Esophagus squamous epithelium (tissue), 5 donors: ENCODE data around the gene UBE3C. TPM values are rescaled to one million over a fixed set of nuclear protein-coding genes. Genes with fewer than 3 reads are reported as not detected.
A peak's percentile ranks its signal among the peaks of the same experiment; 100 is the strongest.
"Not testable (repeated sequence)": the region's sequence is repeated elsewhere in the genome, so short reads cannot be mapped to it uniquely, and the experiment has no call there.

Experiments
- DNase-seq: peaks from one replicate; lab custom pipeline; 2025; lab: John Stamatoyannopoulos, UW
- H3K27ac ChIP-seq, 4 donors: fragments of 200-600 bp; sonication (generic); one replicate each; pipeline ENCODE4 v1.5.1; 2016 to 2019; ENCODE audit warnings: mild to moderate bottlenecking in 1 of 4
- H3K27me3 ChIP-seq, 4 donors: fragments of 200-600 bp; sonication (generic); 1 replicate in 3 of 4; 2 replicates in 1 of 4; pipeline versions ENCODE4 v1.5.1 to v1.6.0; 2017 to 2021; ENCODE audit warnings: antibody characterized with exemption in 1 of 4
- H3K36me3 ChIP-seq, 3 donors: fragments of 200-600 bp; sonication (generic); one replicate each; pipeline ENCODE4 v1.5.1; 2016 to 2019
- H3K4me1 ChIP-seq, 3 donors: fragments of 200-600 bp; sonication (generic); one replicate each; pipeline ENCODE4 v1.5.1; 2017 to 2019
- H3K4me3 ChIP-seq, 4 donors: fragments of 200-600 bp; sonication (generic); 1 replicate in 3 of 4; 2 replicates in 1 of 4; pipeline ENCODE4 v1.5.1; 2016 to 2019; ENCODE audit warnings: mild to moderate bottlenecking in 2 of 4, moderate library complexity in 1 of 4
- H3K9me3 ChIP-seq, 3 donors: fragments of 200-600 bp; sonication (generic); one replicate each; pipeline ENCODE4 v1.5.1; 2016 to 2019
- CTCF ChIP-seq, 6 experiments: fragments of 450-650 bp in 4 of 6; fragments of 200-600 bp in 2 of 6; sonication (generic) in 2 of 6; IDR thresholded peaks; one replicate each; pipeline ENCODE4 v1.5.1; 2016 to 2019; ENCODE audit warnings: antibody characterized with exemption in 6 of 6, mild to moderate bottlenecking in 4 of 6, moderate library complexity in 4 of 6
- POLR2A ChIP-seq, 4 donors: fragments of 450-650 bp; IDR thresholded peaks; one replicate each; pipeline ENCODE4 v1.6.1; 2017; ENCODE audit warnings: antibody characterized with exemption in 4 of 4, mild to moderate bottlenecking in 4 of 4, moderate library complexity in 3 of 4
- WGBS, 2 donors: methylation state at CpG; one replicate each; pipeline ENCODE4 v1.1.5; 2018; 5-methylcytosine and 5-hydroxymethylcytosine counted together
- intact Hi-C: fragments of 100-400 bp; cut with DNase I; formaldehyde crosslinking; loops from one replicate; pipeline ENCODE4 v1.15.0; 2022
- total RNA-seq, 4 donors: library from RNA; depleted of rRNA; stranded (reverse); fragments of >200 nt; gene quantifications; one replicate each; pipeline ENCODE4 v1.1.0, GENCODE V29; 2016
- donor health status: DM: yes; HTN: yes; CAD: no.

Gene UBE3C
- total RNA-seq, 4 donors from 2014 or later: 52.2 to 101 (median 68.3) TPM

GRCh38 chr7:157244516-157245294 lies 106.0 kb downstream of the UBE3C start:
- Histone ChIP-seq H3K4me1 (no peaks in the 10 kb centered on the region), H3K27me3 (no peaks in the 10 kb centered on the region), H3K36me3 (peaks cover 0 to 68% (median 9%) of the 10 kb centered on the region in 3 donors), H3K9me3 (no peaks in the 10 kb centered on the region), H3K4me3 (no peak overlapping the region), H3K27ac (no peak overlapping the region)
- 85 to 90% methylated on average over 6 of the region's 6 CpGs for WGBS, 2 donors
- TF ChIP-seq POLR2A (IDR thresholded peaks at IDR 0.05) (no peak), CTCF (IDR thresholded peaks at IDR 0.05) (no peak)
- intact Hi-C loops: no loop called here
- DNase-seq: no peak

- intact Hi-C loops: no loop called here
- no peak for DNase-seq
- no peaks in the 10 kb centered on the region for H3K27me3 ChIP-seq
- H3K4me1 ChIP-seq: no peaks in the 10 kb centered on the region
- peaks cover 0 to 65% (median 9%) of the 10 kb centered on the region in 3 donors for H3K36me3 ChIP-seq
- 90 to 92% methylated on average over 8 of the region's 8 CpGs for WGBS, 2 donors
- no peak for TF ChIP-seq CTCF (IDR thresholded peaks at IDR 0.05)
- no peak for TF ChIP-seq POLR2A (IDR thresholded peaks at IDR 0.05)
- no peak overlapping the region for H3K4me3 ChIP-seq
- H3K9me3 ChIP-seq: no peaks in the 10 kb centered on the region
- no peak overlapping the region for H3K27ac ChIP-seq
Measured at GRCh38 chr7:157246052-157246451, 107.3 kb downstream of the UBE3C start.

- no peaks in the 10 kb centered on the region for H3K4me1 ChIP-seq
- no peak overlapping the region for H3K27ac ChIP-seq
- H3K36me3 ChIP-seq: peaks cover 0 to 72% (median 9%) of the 10 kb centered on the region in 3 donors
- 88 to 94% methylated on average over 11 to 13 of the region's 14 CpGs for WGBS, 2 donors
- TF ChIP-seq POLR2A (IDR thresholded peaks at IDR 0.05): no peak
- no peak for TF ChIP-seq CTCF (IDR thresholded peaks at IDR 0.05)
- DNase-seq: no peak
- no peak overlapping the region for H3K4me3 ChIP-seq
- H3K9me3 ChIP-seq: no peaks in the 10 kb centered on the region
- intact Hi-C loops: no loop called here
- H3K27me3 ChIP-seq: no peaks in the 10 kb centered on the region
Measured at GRCh38 chr7:157248659-157249058, 109.9 kb downstream of the UBE3C start.

GRCh38 chr7:157250605-157251228 lies 112.0 kb downstream of the UBE3C start:
- no peak for DNase-seq
- Histone ChIP-seq H3K4me3 (no peak overlapping the region), H3K27ac (no peak overlapping the region)

GRCh38 chr7:157251817-157252216 lies 113.1 kb downstream of the UBE3C start:
- H3K27ac ChIP-seq, H3K27me3 ChIP-seq, H3K4me3 ChIP-seq, H3K4me1 ChIP-seq, DNase-seq, H3K9me3 ChIP-seq, intact Hi-C loops: not testable (repeated sequence)
- peaks cover 4 to 94% (median 32%) of the 10 kb centered on the region in 3 donors for H3K36me3 ChIP-seq
- WGBS, 2 donors: 94 to 95% methylated on average over 4 to 6 of the region's 6 CpGs

More at GRCh38 chr7:157250605-157251228, 112.0 kb downstream of the UBE3C start:
- peaks cover under 1 to 87% (median 22%) of the 10 kb centered on the region in 3 donors for H3K36me3 ChIP-seq
- TF ChIP-seq POLR2A (IDR thresholded peaks at IDR 0.05) (no peak), CTCF (IDR thresholded peaks at IDR 0.05) (peak; percentile 42 to 75 (median 64))
- H3K27me3 ChIP-seq: no peaks in the 10 kb centered on the region
- no peaks in the 10 kb centered on the region for H3K9me3 ChIP-seq
- no peaks in the 10 kb centered on the region for H3K4me1 ChIP-seq
- WGBS, 2 donors: 39 to 48% methylated on average over 9 of the region's 9 CpGs
- intact Hi-C loops: no loop called here
